Right atrium auricular region (tissue), 2 donors: Measurements from ENCODE around the gene SLIT2. TPM values are rescaled to one million over a fixed set of nuclear protein-coding genes. Genes with fewer than 3 reads are reported as not detected.

Source experiments
- DNase-seq: peaks from one replicate; pipeline ENCODE4 v3.0.0-alpha.2; 2019; ENCODE audit warnings: low spot score
- H3K27ac ChIP-seq, 2 donors: fragments of 200-600 bp; sonication (generic); 1 replicate in 1 of 2; 2 replicates in 1 of 2; pipeline ENCODE4 v1.5.1; 2016 to 2019
- H3K27me3 ChIP-seq, 2 donors: fragments of 200-600 bp; sonication (generic); one replicate each; pipeline versions ENCODE4 v1.5.1 to v1.6.0; 2017 to 2019
- H3K36me3 ChIP-seq: fragments of 200-600 bp; sonication (generic); one replicate; pipeline ENCODE4 v1.5.1; 2016
- H3K4me1 ChIP-seq, 2 donors: fragments of 200-600 bp; sonication (generic); one replicate each; pipeline versions ENCODE4 v1.5.1 to v1.6.0; 2017 to 2019
- H3K4me3 ChIP-seq, 2 donors: fragments of 200-600 bp; sonication (generic); 1 replicate in 1 of 2; 2 replicates in 1 of 2; pipeline ENCODE4 v1.5.1; 2017 to 2019; ENCODE audit warnings: mild to moderate bottlenecking in 1 of 2, moderate library complexity in 1 of 2
- H3K9me3 ChIP-seq, 2 donors: fragments of 200-600 bp; sonication (generic); one replicate each; pipeline ENCODE4 v1.5.1; 2019
- total RNA-seq, 2 donors: library from RNA; depleted of rRNA; stranded (reverse); fragments of >200 nt; gene quantifications; one replicate each; pipeline ENCODE4 v1.1.0, GENCODE V29; 2016
- TF ChIP-seq, protein P1 (sequence below), 2 donors: fragments of 200-600 bp; sonication (generic); IDR thresholded peaks; one replicate each; pipeline ENCODE4 v1.5.1; 2019; ENCODE audit warnings: antibody characterized with exemption in 2 of 2

SLIT2 gene
- total RNA-seq, 2 donors from 2014 or later: 6.7 to 12.1 TPM

DNA sequence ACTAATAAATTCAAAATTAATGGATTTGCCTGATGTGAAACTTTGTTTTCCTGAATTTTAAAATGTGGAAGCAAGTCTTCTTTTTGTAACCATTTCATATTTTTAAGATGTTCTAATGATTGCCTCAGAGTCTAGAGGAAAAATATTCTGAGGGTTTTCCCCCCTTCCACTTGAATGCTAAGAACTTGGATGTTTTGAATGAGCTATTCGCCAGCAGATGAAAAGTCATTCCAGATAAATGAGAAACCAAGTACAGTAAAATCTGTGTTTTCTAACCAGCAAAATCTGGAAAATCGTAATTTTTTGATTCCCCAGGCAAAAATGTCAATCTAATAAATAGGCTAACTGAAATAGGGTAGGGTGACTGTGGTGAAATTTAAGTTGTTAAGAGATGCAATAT, 45.6 kb downstream of the SLIT2 start:
- Histone ChIP-seq H3K27me3 (no peaks in the 10 kb centered on the region), H3K4me3 (no peak overlapping the region), H3K4me1 (no peaks in the 10 kb centered on the region), H3K36me3 (no peaks in the 10 kb centered on the region), H3K9me3 (no peaks in the 10 kb centered on the region), H3K27ac (no peak overlapping the region)
- TF ChIP-seq, protein P1, sequence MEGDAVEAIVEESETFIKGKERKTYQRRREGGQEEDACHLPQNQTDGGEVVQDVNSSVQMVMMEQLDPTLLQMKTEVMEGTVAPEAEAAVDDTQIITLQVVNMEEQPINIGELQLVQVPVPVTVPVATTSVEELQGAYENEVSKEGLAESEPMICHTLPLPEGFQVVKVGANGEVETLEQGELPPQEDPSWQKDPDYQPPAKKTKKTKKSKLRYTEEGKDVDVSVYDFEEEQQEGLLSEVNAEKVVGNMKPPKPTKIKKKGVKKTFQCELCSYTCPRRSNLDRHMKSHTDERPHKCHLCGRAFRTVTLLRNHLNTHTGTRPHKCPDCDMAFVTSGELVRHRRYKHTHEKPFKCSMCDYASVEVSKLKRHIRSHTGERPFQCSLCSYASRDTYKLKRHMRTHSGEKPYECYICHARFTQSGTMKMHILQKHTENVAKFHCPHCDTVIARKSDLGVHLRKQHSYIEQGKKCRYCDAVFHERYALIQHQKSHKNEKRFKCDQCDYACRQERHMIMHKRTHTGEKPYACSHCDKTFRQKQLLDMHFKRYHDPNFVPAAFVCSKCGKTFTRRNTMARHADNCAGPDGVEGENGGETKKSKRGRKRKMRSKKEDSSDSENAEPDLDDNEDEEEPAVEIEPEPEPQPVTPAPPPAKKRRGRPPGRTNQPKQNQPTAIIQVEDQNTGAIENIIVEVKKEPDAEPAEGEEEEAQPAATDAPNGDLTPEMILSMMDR (IDR thresholded peaks at IDR 0.05): no peak
- no peak for DNase-seq

- DNase-seq: no peak
- no peak overlapping the region for H3K27ac ChIP-seq
- TF ChIP-seq, protein P1 (IDR thresholded peaks at IDR 0.05): no peak
- no peaks in the 10 kb centered on the region for H3K36me3 ChIP-seq
- H3K4me1 ChIP-seq: no peaks in the 10 kb centered on the region
- no peaks in the 10 kb centered on the region for H3K9me3 ChIP-seq
- no peak overlapping the region for H3K4me3 ChIP-seq
- H3K27me3 ChIP-seq: no peaks in the 10 kb centered on the region
Measured at GRCh38 chr4:20297783-20298182, 46.1 kb downstream of the SLIT2 start.

GRCh38 chr4:20298455-20298854, 46.8 kb downstream of the SLIT2 start:
- no peaks in the 10 kb centered on the region for H3K4me1 ChIP-seq
- no peak for DNase-seq
- H3K27me3 ChIP-seq: no peaks in the 10 kb centered on the region
- TF ChIP-seq, protein P1 (IDR thresholded peaks at IDR 0.05): no peak
- no peak overlapping the region for H3K27ac ChIP-seq
- no peak overlapping the region for H3K4me3 ChIP-seq
- no peaks in the 10 kb centered on the region for H3K36me3 ChIP-seq
- no peaks in the 10 kb centered on the region for H3K9me3 ChIP-seq

DNA sequence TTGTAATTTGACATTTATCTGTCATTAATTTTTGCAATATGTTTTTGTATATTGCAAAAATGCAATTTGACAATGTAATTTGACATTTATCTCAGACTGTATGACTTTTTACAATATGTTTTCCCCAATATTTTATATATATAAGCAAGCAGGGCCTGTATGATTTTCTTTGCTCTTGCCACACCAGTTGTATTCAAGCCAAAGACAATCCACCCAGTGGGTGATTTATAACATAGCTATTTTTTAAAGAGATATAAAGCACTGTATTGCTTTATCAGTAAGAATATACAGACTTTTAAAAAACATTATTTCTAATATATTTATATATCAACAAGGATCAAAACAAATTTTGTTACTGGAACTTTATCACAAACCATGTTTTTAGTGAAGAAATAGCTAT, 47.3 kb downstream of the SLIT2 start:
- Histone ChIP-seq H3K4me3 (no peak overlapping the region), H3K27ac (no peak overlapping the region), H3K4me1 (no peaks in the 10 kb centered on the region), H3K27me3 (no peaks in the 10 kb centered on the region), H3K9me3 (no peaks in the 10 kb centered on the region), H3K36me3 (no peaks in the 10 kb centered on the region)
- no peak for DNase-seq
- TF ChIP-seq, protein P1 (IDR thresholded peaks at IDR 0.05): no peak

- Histone ChIP-seq H3K27me3 (no peaks in the 10 kb centered on the region), H3K4me3 (no peak overlapping the region), H3K9me3 (no peaks in the 10 kb centered on the region), H3K4me1 (no peaks in the 10 kb centered on the region), H3K27ac (no peak overlapping the region), H3K36me3 (no peaks in the 10 kb centered on the region)
- TF ChIP-seq, protein P1 (IDR thresholded peaks at IDR 0.05): peak in 1 of 2 donors; percentile 36
- no peak for DNase-seq
Measured at GRCh38 chr4:20299515-20299914, 47.8 kb downstream of the SLIT2 start.

DNA sequence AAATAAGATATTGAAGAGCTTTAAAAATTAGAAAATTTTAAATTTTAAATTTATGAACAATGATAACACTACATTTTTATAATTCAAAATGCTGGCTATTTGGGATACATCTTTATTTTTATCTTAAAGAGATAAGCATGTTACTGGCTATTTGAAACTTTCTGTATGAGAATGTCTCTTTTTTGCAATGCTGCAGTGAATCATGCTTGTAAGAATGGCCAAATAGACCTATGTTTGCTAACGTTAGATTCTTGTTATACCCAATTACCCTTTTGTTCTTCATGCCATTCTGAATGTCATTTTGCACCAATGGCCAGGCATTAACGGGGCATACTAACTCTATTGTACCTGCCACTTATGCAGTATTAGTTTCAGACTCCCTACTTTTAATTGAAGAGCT, 49.5 kb downstream of the SLIT2 start:
- no peak for DNase-seq
- Histone ChIP-seq H3K4me1 (no peaks in the 10 kb centered on the region), H3K27ac (no peak overlapping the region), H3K4me3 (no peak overlapping the region), H3K27me3 (no peaks in the 10 kb centered on the region), H3K9me3 (no peaks in the 10 kb centered on the region), H3K36me3 (no peaks in the 10 kb centered on the region)
- TF ChIP-seq, protein P1 (IDR thresholded peaks at IDR 0.05): no peak
